Neural crest cell (in vitro differentiated cells): ENCODE results near the gene B4GALT6. TPM values are rescaled to one million over a fixed set of nuclear protein-coding genes. Genes with fewer than 3 reads are reported as not detected.

ENCODE experiments used
- DNase-seq: peaks from one replicate; pipeline ENCODE4 v3.0.0; 2021; ENCODE audit warnings: low read depth, mixed read lengths, low spot score
- H3K27ac Mint-ChIP-seq: one replicate; pipeline ENCODE4 v1.8.0; 2021; ENCODE audit warnings: mild to moderate bottlenecking, mixed read lengths; ENCODE audit not compliant: unreplicated experiment
- H3K27me3 Mint-ChIP-seq: 2 replicates; pipeline ENCODE4 v1.8.0; 2021; ENCODE audit warnings: low read depth, mild to moderate bottlenecking, mixed read lengths
- H3K36me3 Mint-ChIP-seq: 2 replicates; pipeline ENCODE4 v1.8.0; 2021; ENCODE audit warnings: low read depth, mild to moderate bottlenecking, mixed read lengths
- H3K4me1 Mint-ChIP-seq: 2 replicates; pipeline ENCODE4 v1.8.0; 2021; ENCODE audit warnings: mixed read lengths
- H3K4me3 Mint-ChIP-seq: one replicate; pipeline ENCODE4 v1.8.0; 2021; ENCODE audit warnings: mild to moderate bottlenecking, mixed read lengths
- H3K9me3 Mint-ChIP-seq: 2 replicates; pipeline ENCODE4 v1.8.0; 2021; ENCODE audit warnings: mixed read lengths
- CTCF ChIP-seq: fragments of 200-600 bp; sonication (generic); conservative IDR thresholded peaks from 2 replicates; pipeline ENCODE4 v1.5.0; 2021; ENCODE audit warnings: antibody characterized with exemption, mild to moderate bottlenecking
- total RNA-seq: library from RNA; stranded (reverse); gene quantifications from 2 replicates; pipeline ENCODE4 v1.2.1, GENCODE V29; 2021

Gene B4GALT6
- total RNA-seq, 1 donor from 2014 or later = 43.4 TPM

- H3K4me3 Mint-ChIP-seq = no peak overlapping the region
- no peaks in the 10 kb centered on the region for H3K36me3 Mint-ChIP-seq
- H3K9me3 Mint-ChIP-seq = no peaks in the 10 kb centered on the region
- H3K27ac Mint-ChIP-seq = no peak overlapping the region
- DNase-seq = no peak
- H3K4me1 Mint-ChIP-seq = peaks cover 46% of the 10 kb centered on the region
- no peak for TF ChIP-seq CTCF
- H3K27me3 Mint-ChIP-seq = no peaks in the 10 kb centered on the region
Observed at GRCh38 chr18:31678425-31678824, 6.0 kb downstream of the B4GALT6 start.

GRCh38 chr18:31677592-31677991 is 6.8 kb downstream of the B4GALT6 start:
- H3K9me3 Mint-ChIP-seq = no peaks in the 10 kb centered on the region
- no peaks in the 10 kb centered on the region for H3K36me3 Mint-ChIP-seq
- H3K4me3 Mint-ChIP-seq = no peak overlapping the region
- H3K27ac Mint-ChIP-seq = no peak overlapping the region
- TF ChIP-seq CTCF = no peak
- no peak for DNase-seq
- H3K27me3 Mint-ChIP-seq = no peaks in the 10 kb centered on the region
- peaks cover 37% of the 10 kb centered on the region for H3K4me1 Mint-ChIP-seq

GRCh38 chr18:31675404-31675803 is 9.0 kb downstream of the B4GALT6 start:
- Mint-ChIP-seq H3K27me3 (no peaks in the 10 kb centered on the region), H3K36me3 (no peaks in the 10 kb centered on the region), H3K4me1 (peaks cover 21% of the 10 kb centered on the region), H3K9me3 (no peaks in the 10 kb centered on the region), H3K4me3 (no peak overlapping the region), H3K27ac (no peak overlapping the region)
- no peak for TF ChIP-seq CTCF
- DNase-seq = no peak

- peaks cover 2% of the 10 kb centered on the region for H3K36me3 Mint-ChIP-seq
- TF ChIP-seq CTCF = no peak
- peaks cover 6% of the 10 kb centered on the region for H3K4me1 Mint-ChIP-seq
- no peak for DNase-seq
- no peaks in the 10 kb centered on the region for H3K9me3 Mint-ChIP-seq
- no peak overlapping the region for H3K27ac Mint-ChIP-seq
- no peaks in the 10 kb centered on the region for H3K27me3 Mint-ChIP-seq
- no peak overlapping the region for H3K4me3 Mint-ChIP-seq
Observed at GRCh38 chr18:31672628-31673135, 11.7 kb downstream of the B4GALT6 start.

- H3K4me1 Mint-ChIP-seq = peaks cover 6% of the 10 kb centered on the region
- peaks cover 2% of the 10 kb centered on the region for H3K36me3 Mint-ChIP-seq
- no peak for TF ChIP-seq CTCF
- no peak overlapping the region for H3K4me3 Mint-ChIP-seq
- H3K27ac Mint-ChIP-seq = no peak overlapping the region
- H3K27me3 Mint-ChIP-seq = no peaks in the 10 kb centered on the region
- no peaks in the 10 kb centered on the region for H3K9me3 Mint-ChIP-seq
- DNase-seq = no peak
Observed at GRCh38 chr18:31671951-31672350, 12.4 kb downstream of the B4GALT6 start.

GRCh38 chr18:31669541-31669940 is 14.8 kb downstream of the B4GALT6 start:
- Mint-ChIP-seq H3K4me1 (no peaks in the 10 kb centered on the region), H3K27me3 (no peaks in the 10 kb centered on the region), H3K4me3 (no peak overlapping the region), H3K36me3 (peaks cover 6% of the 10 kb centered on the region), H3K9me3 (no peaks in the 10 kb centered on the region), H3K27ac (no peak overlapping the region)
- TF ChIP-seq CTCF = no peak
- DNase-seq = no peak
